NOMO-1 treated with dmso at 0.1 percent for 144 hours (cell line): ENCODE measurements around the gene KCNMA1.

Experiments
- DNase-seq: peaks from one replicate; lab custom pipeline; 2025; ENCODE audit not compliant: unreplicated experiment; lab: John Stamatoyannopoulos, UW

KCNMA1 gene

GRCh38 chr10:77311186-77311585, 326.4 kb downstream of the KCNMA1 start:
- DNase-seq, result no peak

- no peak for DNase-seq
These were observed 327.2 kb downstream of the KCNMA1 start for GRCh38 chr10:77310288-77310840.

GRCh38 chr10:77309509-77309908, 328.1 kb downstream of the KCNMA1 start:
- no peak for DNase-seq

GRCh38 chr10:77309092-77309491, 328.5 kb downstream of the KCNMA1 start:
- no peak for DNase-seq

- DNase-seq, result no peak
These were observed 329.4 kb downstream of the KCNMA1 start for GRCh38 chr10:77308084-77308732.

GRCh38 chr10:77306666-77307065, 330.9 kb downstream of the KCNMA1 start:
- no peak for DNase-seq

- no peak for DNase-seq
These were observed 331.7 kb downstream of the KCNMA1 start for GRCh38 chr10:77305650-77306632.

- DNase-seq, result no peak
These were observed 333.4 kb downstream of the KCNMA1 start for GRCh38 chr10:77304192-77304591.

- DNase-seq, result no peak
These were observed 336.3 kb downstream of the KCNMA1 start for GRCh38 chr10:77301305-77301730.

GRCh38 chr10:77300682-77301302, 336.8 kb downstream of the KCNMA1 start:
- DNase-seq, result no peak

GRCh38 chr10:77299320-77299719, 338.3 kb downstream of the KCNMA1 start:
- no peak for DNase-seq

- no peak for DNase-seq
These were observed 340.2 kb downstream of the KCNMA1 start for GRCh38 chr10:77297393-77297739.

GRCh38 chr10:77296534-77297392, 340.8 kb downstream of the KCNMA1 start:
- DNase-seq, result no peak

GRCh38 chr10:77293773-77294172, 343.8 kb downstream of the KCNMA1 start:
- DNase-seq, result no peak

- no peak for DNase-seq
These were observed 344.3 kb downstream of the KCNMA1 start for GRCh38 chr10:77293347-77293746.

- DNase-seq, result no peak
These were observed 345.8 kb downstream of the KCNMA1 start for GRCh38 chr10:77291596-77292505.

GRCh38 chr10:77290528-77291155, 347.0 kb downstream of the KCNMA1 start:
- no peak for DNase-seq

- DNase-seq, result no peak
These were observed 347.8 kb downstream of the KCNMA1 start for GRCh38 chr10:77289790-77290189.

GRCh38 chr10:77289027-77289501, 348.5 kb downstream of the KCNMA1 start:
- DNase-seq, result no peak
